Neural cell (in vitro differentiated cells): ENCODE results near the gene CDC45.

Experiments used
- EZH2 ChIP-seq: fragments of 200-600, 300-800 bp; shearing (Covaris generic), sonication (generic); IDR thresholded peaks from 2 replicates; pipeline ENCODE4 v1.6.1; 2014; ENCODE audit warnings: antibody characterized with exemption, low read length, borderline replicate concordance, mild to moderate bottlenecking; ENCODE audit not compliant: insufficient read depth, poor library complexity, severe bottlenecking
- MXI1 ChIP-seq: fragments of 450-650 bp; conservative IDR thresholded peaks from 2 replicates; pipeline ENCODE4 v1.6.1; 2014; ENCODE audit warnings: antibody characterized with exemption, mild to moderate bottlenecking; ENCODE audit not compliant: poor library complexity, severe bottlenecking
- POLR2AphosphoS5 ChIP-seq: IDR thresholded peaks from 2 replicates; pipeline ENCODE4 v1.6.1; 2012
- RAD21 ChIP-seq: fragments of 450-650 bp; conservative IDR thresholded peaks from 2 replicates; pipeline ENCODE4 v1.6.1; 2014; ENCODE audit warnings: antibody characterized with exemption, mild to moderate bottlenecking, moderate library complexity
- TAF1 ChIP-seq: IDR thresholded peaks from 2 replicates; pipeline ENCODE4 v1.6.1; 2012; ENCODE audit warnings: low read depth
- TF ChIP-seq, protein P1 (sequence below): fragments of 450-650 bp; IDR thresholded peaks from 2 replicates; pipeline ENCODE4 v1.5.1; 2014; ENCODE audit warnings: antibody characterized with exemption, mild to moderate bottlenecking, moderate library complexity; ENCODE audit not compliant: poor library complexity, severe bottlenecking

- TF ChIP-seq POLR2AphosphoS5, result no peak
- TF ChIP-seq, protein P1, sequence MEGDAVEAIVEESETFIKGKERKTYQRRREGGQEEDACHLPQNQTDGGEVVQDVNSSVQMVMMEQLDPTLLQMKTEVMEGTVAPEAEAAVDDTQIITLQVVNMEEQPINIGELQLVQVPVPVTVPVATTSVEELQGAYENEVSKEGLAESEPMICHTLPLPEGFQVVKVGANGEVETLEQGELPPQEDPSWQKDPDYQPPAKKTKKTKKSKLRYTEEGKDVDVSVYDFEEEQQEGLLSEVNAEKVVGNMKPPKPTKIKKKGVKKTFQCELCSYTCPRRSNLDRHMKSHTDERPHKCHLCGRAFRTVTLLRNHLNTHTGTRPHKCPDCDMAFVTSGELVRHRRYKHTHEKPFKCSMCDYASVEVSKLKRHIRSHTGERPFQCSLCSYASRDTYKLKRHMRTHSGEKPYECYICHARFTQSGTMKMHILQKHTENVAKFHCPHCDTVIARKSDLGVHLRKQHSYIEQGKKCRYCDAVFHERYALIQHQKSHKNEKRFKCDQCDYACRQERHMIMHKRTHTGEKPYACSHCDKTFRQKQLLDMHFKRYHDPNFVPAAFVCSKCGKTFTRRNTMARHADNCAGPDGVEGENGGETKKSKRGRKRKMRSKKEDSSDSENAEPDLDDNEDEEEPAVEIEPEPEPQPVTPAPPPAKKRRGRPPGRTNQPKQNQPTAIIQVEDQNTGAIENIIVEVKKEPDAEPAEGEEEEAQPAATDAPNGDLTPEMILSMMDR, result no peak
- TF ChIP-seq TAF1, result no peak
- no peak for TF ChIP-seq EZH2
- no peak for TF ChIP-seq RAD21
- TF ChIP-seq MXI1, result no peak
Measured at GRCh38 chr22:19503869-19504268, 24.1 kb downstream of the CDC45 start.
